HEK293 (cell line): ENCODE results near the gene KRT15.

Experiments used
- CTCF ChIA-PET: fragments of 350-600 bp; formaldehyde crosslinking; extraction: SDS; loops from one replicate; lab custom pipeline; 2021; ENCODE audit warnings: antibody characterized with exemption; lab: Yijun Ruan, JAX
- POLR2A ChIA-PET: fragments of 300-600 bp; formaldehyde crosslinking; extraction: SDS; loops from one replicate; lab custom pipeline; 2020; ENCODE audit warnings: antibody characterized with exemption, inconsistent platforms; lab: Yijun Ruan, JAX
- H3K27ac ChIP-seq: fragments of 200-500 bp; sonication (Bioruptor generic); 2 replicates; pipeline ENCODE4 v1.5.1; 2014; ENCODE audit warnings: low read depth, low read length, control low read depth, inconsistent platforms; ENCODE audit errors: extremely low read depth
- H3K36me3 ChIP-seq, 2 experiments: fragments of 200-500 bp in 1 of 2; sonication (Bioruptor generic) in 1 of 2; 1 replicate in 1 of 2; 2 replicates in 1 of 2; pipeline ENCODE4 v1.5.1; 2014 to 2017; ENCODE audit warnings: inconsistent platforms in 2 of 2, low read length in 2 of 2; ENCODE audit not compliant: control insufficient read depth in 2 of 2, insufficient read depth in 1 of 2
- H3K4me1 ChIP-seq: fragments of 200-500 bp; sonication (Bioruptor generic); 2 replicates; pipeline ENCODE4 v1.5.1; 2014; ENCODE audit warnings: mild to moderate bottlenecking, low read length, inconsistent platforms; ENCODE audit not compliant: control insufficient read depth, insufficient read depth
- H3K4me3 ChIP-seq: 2 replicates; pipeline ENCODE4 v1.5.1; 2011; ENCODE audit warnings: low read depth, mild to moderate bottlenecking, control low read depth, low read length, moderate library complexity
- H3K9me3 ChIP-seq: fragments of 200-500 bp; sonication (Bioruptor generic); 2 replicates; pipeline ENCODE4 v1.5.1; 2014; ENCODE audit warnings: low read depth, low read length, inconsistent platforms; ENCODE audit not compliant: control insufficient read depth, insufficient read depth
- CTCF ChIP-seq: fragments of 450-650 bp; formaldehyde crosslinking; IDR thresholded peaks from 2 replicates; pipeline ENCODE4 v1.5.1; 2016; ENCODE audit warnings: missing biosample characterization, missing genetic modification characterization
- HOXD13 ChIP-seq: sonication (generic); formaldehyde crosslinking; IDR thresholded peaks from 2 replicates; pipeline ENCODE4 v1.8.0; 2022; ENCODE audit warnings: missing genetic modification reagents, borderline replicate concordance
- ZBTB21 ChIP-seq: fragments of 450-650 bp; formaldehyde crosslinking; IDR thresholded peaks from 2 replicates; pipeline ENCODE4 v1.5.1; 2017; ENCODE audit warnings: missing biosample characterization, missing genetic modification characterization
- ZFP37 ChIP-seq: fragments of 450-650 bp; formaldehyde crosslinking; IDR thresholded peaks from 2 replicates; pipeline ENCODE4 v1.5.1; 2016; ENCODE audit warnings: missing biosample characterization, missing genetic modification characterization
- ZFP69B ChIP-seq: fragments of 450-650 bp; formaldehyde crosslinking; IDR thresholded peaks from 2 replicates; pipeline ENCODE4 v1.5.1; 2016; ENCODE audit warnings: missing biosample characterization, missing genetic modification characterization
- ZNF148 ChIP-seq: fragments of 450-650 bp; formaldehyde crosslinking; IDR thresholded peaks from 2 replicates; pipeline ENCODE4 v1.5.0; 2017; ENCODE audit warnings: missing biosample characterization, missing genetic modification characterization, borderline replicate concordance
- ZNF157 ChIP-seq: fragments of 450-650 bp; formaldehyde crosslinking; IDR thresholded peaks from 2 replicates; pipeline ENCODE4 v1.5.1; 2016; ENCODE audit warnings: missing biosample characterization, missing genetic modification characterization
- ZNF391 ChIP-seq: fragments of 450-650 bp; formaldehyde crosslinking; IDR thresholded peaks from 2 replicates; pipeline ENCODE4 v1.5.1; 2016; ENCODE audit warnings: low read depth, missing biosample characterization, missing genetic modification characterization, borderline replicate concordance
- ZNF560 ChIP-seq: fragments of 450-650 bp; formaldehyde crosslinking; IDR thresholded peaks from 2 replicates; pipeline ENCODE4 v1.5.1; 2017; ENCODE audit warnings: missing biosample characterization, missing genetic modification characterization, borderline replicate concordance
- ZNF600 ChIP-seq: fragments of 450-650 bp; formaldehyde crosslinking; IDR thresholded peaks from 2 replicates; pipeline ENCODE4 v1.5.1; 2016; ENCODE audit warnings: missing biosample characterization, missing genetic modification characterization
- ZNF623 ChIP-seq: fragments of 450-650 bp; formaldehyde crosslinking; IDR thresholded peaks from 2 replicates; pipeline ENCODE4 v1.5.1; 2016; ENCODE audit warnings: missing biosample characterization, missing genetic modification characterization
- TF ChIP-seq, protein P1 (sequence below): fragments of 450-650 bp; formaldehyde crosslinking; IDR thresholded peaks from 2 replicates; pipeline ENCODE4 v1.5.1; 2017; ENCODE audit warnings: missing biosample characterization, missing genetic modification characterization
- TF ChIP-seq, protein P2 (sequence below): fragments of 450-650 bp; formaldehyde crosslinking; IDR thresholded peaks from 2 replicates; pipeline ENCODE4 v1.5.1; 2017; ENCODE audit warnings: missing biosample characterization, missing genetic modification characterization
- TF ChIP-seq, protein P3 (sequence below): fragments of 450-650 bp; formaldehyde crosslinking; IDR thresholded peaks from 2 replicates; pipeline ENCODE4 v1.5.1; 2016; ENCODE audit warnings: missing biosample characterization, missing genetic modification characterization

KRT15 gene

DNA sequence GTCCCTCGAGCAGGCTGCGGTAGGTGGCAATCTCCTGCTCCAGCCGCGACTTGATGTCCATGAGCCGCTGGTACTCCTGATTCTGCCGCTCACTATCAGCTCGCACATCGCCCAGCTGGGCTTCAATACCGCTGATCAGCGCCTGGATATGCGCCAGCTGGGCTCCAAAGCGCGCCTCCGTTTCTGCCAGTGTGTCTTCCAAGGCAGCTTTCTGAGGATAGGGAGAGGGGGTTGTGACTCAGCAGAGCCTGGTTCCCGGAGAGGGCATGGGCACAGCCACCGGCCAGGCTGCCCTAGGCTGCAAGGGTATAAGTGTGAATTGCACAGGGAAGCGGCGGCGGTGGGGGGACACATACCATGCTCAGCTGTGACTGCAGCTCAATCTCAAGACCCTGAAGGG is 5.1 kb upstream of the KRT15 start:
- TF ChIP-seq, protein P1, sequence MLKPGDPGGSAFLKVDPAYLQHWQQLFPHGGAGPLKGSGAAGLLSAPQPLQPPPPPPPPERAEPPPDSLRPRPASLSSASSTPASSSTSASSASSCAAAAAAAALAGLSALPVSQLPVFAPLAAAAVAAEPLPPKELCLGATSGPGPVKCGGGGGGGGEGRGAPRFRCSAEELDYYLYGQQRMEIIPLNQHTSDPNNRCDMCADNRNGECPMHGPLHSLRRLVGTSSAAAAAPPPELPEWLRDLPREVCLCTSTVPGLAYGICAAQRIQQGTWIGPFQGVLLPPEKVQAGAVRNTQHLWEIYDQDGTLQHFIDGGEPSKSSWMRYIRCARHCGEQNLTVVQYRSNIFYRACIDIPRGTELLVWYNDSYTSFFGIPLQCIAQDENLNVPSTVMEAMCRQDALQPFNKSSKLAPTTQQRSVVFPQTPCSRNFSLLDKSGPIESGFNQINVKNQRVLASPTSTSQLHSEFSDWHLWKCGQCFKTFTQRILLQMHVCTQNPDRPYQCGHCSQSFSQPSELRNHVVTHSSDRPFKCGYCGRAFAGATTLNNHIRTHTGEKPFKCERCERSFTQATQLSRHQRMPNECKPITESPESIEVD (tag by site-specific recombination), result no peak
- no peak for TF ChIP-seq ZFP37 (tag by site-specific recombination)
- TF ChIP-seq ZNF600 (tag by site-specific recombination), result peak; percentile 75
- TF ChIP-seq, all 188 proteins: peak for 1
- Histone ChIP-seq H3K9me3 (no peaks in the 10 kb centered on the region), H3K4me3 (no peak overlapping the region), H3K4me1 (peaks cover 23% of the 10 kb centered on the region), H3K27ac (0 out of 2 replicates have a peak overlapping the region, but pooled peaks have one; percentile 13), H3K36me3 (peaks cover 0 to 4% of the 10 kb centered on the region in 2 experiments; a peak in 2 of 3 replicates)
- ChIA-PET CTCF (interaction anchor here (1.0 to 3.1 kb wide), 3 partner anchors 25 to 144 kb away, joined by 5 to 25 read pairs (median 7); no protein-coding TSS in a partner anchor), POLR2A (no interaction called here)

- CTCF ChIA-PET, result interaction anchor here (0.8 to 3.1 kb wide), 2 partner anchors 26 to 139 kb away, joined by 3 to 25 read pairs; no protein-coding TSS in a partner anchor
- Histone ChIP-seq H3K4me1 (peaks cover 23% of the 10 kb centered on the region), H3K36me3 (peaks cover 0 to 4% of the 10 kb centered on the region in 2 experiments; a peak in 2 of 3 replicates), H3K9me3 (no peaks in the 10 kb centered on the region), H3K4me3 (no peak overlapping the region), H3K27ac (no peak overlapping the region)
- POLR2A ChIA-PET, result no interaction called here
- TF ChIP-seq, protein P2, sequence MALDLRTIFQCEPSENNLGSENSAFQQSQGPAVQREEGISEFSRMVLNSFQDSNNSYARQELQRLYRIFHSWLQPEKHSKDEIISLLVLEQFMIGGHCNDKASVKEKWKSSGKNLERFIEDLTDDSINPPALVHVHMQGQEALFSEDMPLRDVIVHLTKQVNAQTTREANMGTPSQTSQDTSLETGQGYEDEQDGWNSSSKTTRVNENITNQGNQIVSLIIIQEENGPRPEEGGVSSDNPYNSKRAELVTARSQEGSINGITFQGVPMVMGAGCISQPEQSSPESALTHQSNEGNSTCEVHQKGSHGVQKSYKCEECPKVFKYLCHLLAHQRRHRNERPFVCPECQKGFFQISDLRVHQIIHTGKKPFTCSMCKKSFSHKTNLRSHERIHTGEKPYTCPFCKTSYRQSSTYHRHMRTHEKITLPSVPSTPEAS (tag by site-specific recombination), result no peak
- TF ChIP-seq CTCF (no peak), ZFP37 (tag by site-specific recombination) (no peak), ZNF148 (no peak), ZFP69B (tag by site-specific recombination) (no peak), ZBTB21 (tag by site-specific recombination) (no peak), ZNF623 (tag by site-specific recombination) (no peak), ZNF560 (tag by site-specific recombination) (no peak), HOXD13 (CRISPR knock-in tag) (no peak), ZNF391 (tag by site-specific recombination) (no peak), ZNF157 (no peak)
- TF ChIP-seq, protein P3, sequence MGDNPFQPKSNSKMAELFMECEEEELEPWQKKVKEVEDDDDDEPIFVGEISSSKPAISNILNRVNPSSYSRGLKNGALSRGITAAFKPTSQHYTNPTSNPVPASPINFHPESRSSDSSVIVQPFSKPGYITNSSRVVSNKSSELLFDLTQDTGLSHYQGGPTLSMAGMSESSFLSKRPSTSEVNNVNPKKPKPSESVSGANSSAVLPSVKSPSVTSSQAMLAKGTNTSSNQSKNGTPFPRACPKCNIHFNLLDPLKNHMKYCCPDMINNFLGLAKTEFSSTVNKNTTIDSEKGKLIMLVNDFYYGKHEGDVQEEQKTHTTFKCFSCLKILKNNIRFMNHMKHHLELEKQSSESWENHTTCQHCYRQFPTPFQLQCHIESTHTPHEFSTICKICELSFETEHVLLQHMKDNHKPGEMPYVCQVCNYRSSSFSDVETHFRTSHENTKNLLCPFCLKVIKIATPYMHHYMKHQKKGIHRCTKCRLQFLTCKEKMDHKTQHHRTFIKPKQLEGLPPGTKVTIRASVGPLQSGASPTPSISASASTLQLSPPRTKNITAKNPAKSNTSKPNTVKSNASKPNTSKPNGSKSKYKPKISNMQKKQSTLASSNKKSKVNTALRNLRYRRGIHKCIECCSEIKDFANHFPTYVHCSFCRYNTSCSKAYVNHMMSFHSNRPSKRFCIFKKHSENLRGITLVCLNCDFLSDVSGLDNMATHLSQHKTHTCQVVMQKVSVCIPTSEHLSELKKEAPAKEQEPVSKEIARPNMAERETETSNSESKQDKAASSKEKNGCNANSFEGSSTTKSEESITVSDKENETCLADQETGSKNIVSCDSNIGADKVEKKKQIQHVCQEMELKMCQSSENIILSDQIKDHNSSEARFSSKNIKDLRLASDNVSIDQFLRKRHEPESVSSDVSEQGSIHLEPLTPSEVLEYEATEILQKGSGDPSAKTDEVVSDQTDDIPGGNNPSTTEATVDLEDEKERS (tag by site-specific recombination), result no peak
- TF ChIP-seq, all 188 proteins: peak for 0
Observed at GRCh38 chr17:41523225-41523593, 4.5 kb upstream of the KRT15 start.
